Measurements from ENCODE around the gene GALR1. TPM values are rescaled to one million over a fixed set of nuclear protein-coding genes. Genes with fewer than 3 reads are reported as not detected.
A peak's percentile ranks its signal among the peaks of the same experiment; 100 is the strongest.

The GALR1 gene
- total RNA-seq, 3 donors from 2014 or later: under 0.01 TPM; not detected in 1

DNA sequence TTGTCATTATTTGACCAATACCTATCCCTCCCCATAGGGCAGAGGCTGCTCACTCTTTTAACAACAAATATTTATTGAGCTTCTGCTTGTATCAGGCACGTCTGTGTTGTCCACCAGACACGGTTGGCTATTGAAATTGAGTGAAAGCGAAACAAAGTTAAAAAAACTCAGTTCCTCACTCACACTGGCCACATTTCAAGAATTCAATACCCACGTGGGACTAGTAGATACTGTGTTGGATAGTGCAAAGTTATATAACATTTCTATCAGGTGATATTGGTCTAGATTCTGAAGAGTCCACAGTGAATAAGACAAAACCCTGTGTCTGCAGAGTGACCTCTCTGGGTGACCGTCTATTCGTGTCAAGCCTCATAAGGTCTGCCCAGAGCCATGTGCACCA lies 43.9 kb upstream of the GALR1 start:
- H3K9me3 ChIP-seq: no peaks in the 10 kb centered on the region
- H3K4me3 ChIP-seq: no peak overlapping the region
- DNase-seq (ENCODE audit: low spot score in 2 of 2): no peak
- no peaks in the 10 kb centered on the region for H3K4me1 ChIP-seq
- no peaks in the 10 kb centered on the region for H3K36me3 ChIP-seq
- no peak overlapping the region for H3K27ac ChIP-seq
- H3K27me3 ChIP-seq: no peaks in the 10 kb centered on the region
- TF ChIP-seq POLR2AphosphoS5 (IDR thresholded peaks at IDR 0.05): no peak
- TF ChIP-seq, protein P1, sequence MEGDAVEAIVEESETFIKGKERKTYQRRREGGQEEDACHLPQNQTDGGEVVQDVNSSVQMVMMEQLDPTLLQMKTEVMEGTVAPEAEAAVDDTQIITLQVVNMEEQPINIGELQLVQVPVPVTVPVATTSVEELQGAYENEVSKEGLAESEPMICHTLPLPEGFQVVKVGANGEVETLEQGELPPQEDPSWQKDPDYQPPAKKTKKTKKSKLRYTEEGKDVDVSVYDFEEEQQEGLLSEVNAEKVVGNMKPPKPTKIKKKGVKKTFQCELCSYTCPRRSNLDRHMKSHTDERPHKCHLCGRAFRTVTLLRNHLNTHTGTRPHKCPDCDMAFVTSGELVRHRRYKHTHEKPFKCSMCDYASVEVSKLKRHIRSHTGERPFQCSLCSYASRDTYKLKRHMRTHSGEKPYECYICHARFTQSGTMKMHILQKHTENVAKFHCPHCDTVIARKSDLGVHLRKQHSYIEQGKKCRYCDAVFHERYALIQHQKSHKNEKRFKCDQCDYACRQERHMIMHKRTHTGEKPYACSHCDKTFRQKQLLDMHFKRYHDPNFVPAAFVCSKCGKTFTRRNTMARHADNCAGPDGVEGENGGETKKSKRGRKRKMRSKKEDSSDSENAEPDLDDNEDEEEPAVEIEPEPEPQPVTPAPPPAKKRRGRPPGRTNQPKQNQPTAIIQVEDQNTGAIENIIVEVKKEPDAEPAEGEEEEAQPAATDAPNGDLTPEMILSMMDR (IDR thresholded peaks at IDR 0.05): no peak
- TF ChIP-seq POLR2A (IDR thresholded peaks at IDR 0.05): no peak
- intact Hi-C loops (cut with DNase I; ENCODE audit: low total_unique reads): no loop called here

- peak overlapping the region; percentile 48 to 83 for H3K27ac ChIP-seq
- no peak for DNase-seq (ENCODE audit: low spot score in 2 of 2)
- intact Hi-C loops (cut with DNase I; ENCODE audit: low total_unique reads): no loop called here
Measured at GRCh38 chr18:77206676-77207374, 42.8 kb upstream of the GALR1 start.

DNA sequence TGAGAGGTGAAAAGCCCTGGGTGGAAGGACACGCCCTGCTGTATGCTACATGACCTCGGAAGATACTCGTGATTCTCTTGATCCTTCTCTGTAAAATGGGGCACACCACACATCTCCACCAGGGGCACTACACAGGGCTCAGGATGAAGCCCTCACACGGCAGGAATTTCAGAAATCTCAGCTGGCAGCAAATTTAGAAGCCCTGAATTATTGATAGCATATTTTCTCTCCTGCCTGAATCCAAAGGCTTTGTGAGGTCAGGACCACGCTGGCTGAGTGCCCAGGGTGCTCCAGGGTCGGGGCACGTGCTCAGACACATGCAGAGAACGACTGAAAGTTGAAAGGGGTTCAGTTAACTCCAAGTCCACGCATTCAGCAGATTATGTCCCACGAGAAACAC lies 42.1 kb upstream of the GALR1 start:
- DNase-seq (ENCODE audit: low spot score in 2 of 2): peak in 1 of 2 donors; percentile 54
- intact Hi-C loops (cut with DNase I; ENCODE audit: low total_unique reads): no loop called here
- H3K27me3 ChIP-seq: no peaks in the 10 kb centered on the region
- peak overlapping the region; percentile 48 to 83 for H3K27ac ChIP-seq
- H3K36me3 ChIP-seq: no peaks in the 10 kb centered on the region
- H3K9me3 ChIP-seq: no peaks in the 10 kb centered on the region
- no peaks in the 10 kb centered on the region for H3K4me1 ChIP-seq
- H3K4me3 ChIP-seq: peak overlapping the region in 1 of 3 donors; percentile 6
- peak in 1 of 3 donors; percentile 68 for TF ChIP-seq POLR2AphosphoS5 (IDR thresholded peaks at IDR 0.05)
- TF ChIP-seq, protein P1 (IDR thresholded peaks at IDR 0.05): peak; percentile 14 to 69 (median 39)
- TF ChIP-seq POLR2A (IDR thresholded peaks at IDR 0.05): no peak

More at GRCh38 chr18:77206676-77207374, 42.8 kb upstream of the GALR1 start:
- TF ChIP-seq, protein P1 (IDR thresholded peaks at IDR 0.05): no peak
- TF ChIP-seq POLR2AphosphoS5 (IDR thresholded peaks at IDR 0.05) (peak in 1 of 3 donors; percentile 23), POLR2A (IDR thresholded peaks at IDR 0.05) (no peak)
- Histone ChIP-seq H3K9me3 (no peaks in the 10 kb centered on the region), H3K4me1 (no peaks in the 10 kb centered on the region), H3K27me3 (no peaks in the 10 kb centered on the region), H3K4me3 (no peak overlapping the region), H3K36me3 (no peaks in the 10 kb centered on the region)

GRCh38 chr18:77208964-77209363 lies 40.7 kb upstream of the GALR1 start:
- no peaks in the 10 kb centered on the region for H3K36me3 ChIP-seq
- DNase-seq (ENCODE audit: low spot score in 2 of 2): peak in 1 of 2 donors; percentile 23
- H3K9me3 ChIP-seq: no peaks in the 10 kb centered on the region
- H3K4me3 ChIP-seq: peak overlapping the region; percentile 16 to 26 (median 23)
- H3K4me1 ChIP-seq: no peaks in the 10 kb centered on the region
- intact Hi-C loops (cut with DNase I; ENCODE audit: low total_unique reads): no loop called here
- TF ChIP-seq, protein P1 (IDR thresholded peaks at IDR 0.05): no peak
- TF ChIP-seq POLR2AphosphoS5 (IDR thresholded peaks at IDR 0.05) (no peak), POLR2A (IDR thresholded peaks at IDR 0.05) (no peak)
- H3K27ac ChIP-seq: no peak overlapping the region
- no peaks in the 10 kb centered on the region for H3K27me3 ChIP-seq

DNA sequence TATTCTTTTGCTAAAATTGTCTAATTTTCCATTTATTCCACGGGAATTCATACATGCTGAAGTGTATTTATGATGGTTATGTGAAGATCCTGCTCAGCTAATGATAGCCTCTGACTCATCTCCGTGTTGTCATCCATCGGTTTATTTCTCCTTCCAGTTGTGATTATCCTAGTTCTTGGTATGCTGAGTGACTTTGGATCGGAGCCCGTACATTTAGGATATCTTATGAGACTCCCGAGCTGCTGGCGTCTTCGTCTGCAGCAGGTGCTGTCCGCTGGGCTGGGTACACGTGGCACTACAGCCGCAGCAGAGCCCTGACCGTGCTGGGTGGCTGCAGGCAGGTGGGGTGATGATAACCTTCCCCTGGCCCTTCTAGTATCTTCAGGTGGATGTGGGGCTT lies 40.1 kb upstream of the GALR1 start:
- no peaks in the 10 kb centered on the region for H3K36me3 ChIP-seq
- TF ChIP-seq POLR2AphosphoS5 (IDR thresholded peaks at IDR 0.05): no peak
- TF ChIP-seq POLR2A (IDR thresholded peaks at IDR 0.05): no peak
- TF ChIP-seq, protein P1 (IDR thresholded peaks at IDR 0.05): no peak
- no peaks in the 10 kb centered on the region for H3K9me3 ChIP-seq
- no peak overlapping the region for H3K4me3 ChIP-seq
- intact Hi-C loops (cut with DNase I; ENCODE audit: low total_unique reads): no loop called here
- no peaks in the 10 kb centered on the region for H3K4me1 ChIP-seq
- no peaks in the 10 kb centered on the region for H3K27me3 ChIP-seq
- no peak overlapping the region for H3K27ac ChIP-seq
- DNase-seq (ENCODE audit: low spot score in 2 of 2): no peak
